Ovary (tissue), 3 donors: Measurements from ENCODE around the gene CNTN5.

Experiments
- CTCF ChIP-seq, 3 donors: fragments of 450-650 bp in 2 of 3; fragments of 200-600 bp in 1 of 3; IDR thresholded peaks; one replicate each; pipeline versions ENCODE4 v1.5.1 to v1.8.0; 2016 to 2022; ENCODE audit warnings: antibody characterized with exemption in 3 of 3, mild to moderate bottlenecking in 1 of 3
- EP300 ChIP-seq: sonication (generic); formaldehyde crosslinking; IDR thresholded peaks from one replicate; pipeline ENCODE4 v1.6.1; 2017; ENCODE audit warnings: antibody characterized with exemption
- POLR2A ChIP-seq: fragments of 450-650 bp; IDR thresholded peaks from one replicate; pipeline ENCODE4 v1.6.1; 2017; ENCODE audit warnings: antibody characterized with exemption, mild to moderate bottlenecking, moderate library complexity
- donor health status: DM: no; HTN: no; CAD: no.

GRCh38 chr11:99841885-99842284 lies 821.1 kb downstream of the CNTN5 start:
- TF ChIP-seq POLR2A (no peak), CTCF (IDR thresholded peaks at IDR 0.05) (no peak), EP300 (no peak)
